Nephron progenitor cell (in vitro differentiated cells): ENCODE data around the gene ABI3.
A peak's percentile ranks its signal among the peaks of the same experiment; 100 is the strongest.

Source experiments
- DNase-seq: peaks from one replicate; pipeline ENCODE4 v3.0.0; 2021
- H3K27ac Mint-ChIP-seq: 2 replicates; pipeline ENCODE4 v1.8.0; 2021; ENCODE audit warnings: mild to moderate bottlenecking, moderate library complexity, mixed read lengths
- H3K27me3 Mint-ChIP-seq: 2 replicates; pipeline ENCODE4 v1.8.0; 2021; ENCODE audit warnings: mild to moderate bottlenecking, low read depth, mixed read lengths; ENCODE audit not compliant: poor library complexity
- H3K36me3 Mint-ChIP-seq: 2 replicates; pipeline ENCODE4 v1.8.0; 2021; ENCODE audit warnings: low read depth, mixed read lengths
- H3K4me1 Mint-ChIP-seq: 2 replicates; pipeline ENCODE4 v1.8.0; 2021; ENCODE audit warnings: mixed read lengths
- H3K4me3 Mint-ChIP-seq: 2 replicates; pipeline ENCODE4 v1.8.0; 2021; ENCODE audit warnings: mild to moderate bottlenecking, moderate library complexity, mixed read lengths
- H3K9me3 Mint-ChIP-seq: 2 replicates; pipeline ENCODE4 v1.8.0; 2021; ENCODE audit warnings: mild to moderate bottlenecking, moderate library complexity, mixed read lengths
- TF ChIP-seq, protein P1 (sequence below): fragments of 200-600 bp; sonication (generic); IDR thresholded peaks from 2 replicates; pipeline ENCODE4 v1.5.0; 2021; ENCODE audit warnings: antibody characterized with exemption

ABI3 gene

DNA sequence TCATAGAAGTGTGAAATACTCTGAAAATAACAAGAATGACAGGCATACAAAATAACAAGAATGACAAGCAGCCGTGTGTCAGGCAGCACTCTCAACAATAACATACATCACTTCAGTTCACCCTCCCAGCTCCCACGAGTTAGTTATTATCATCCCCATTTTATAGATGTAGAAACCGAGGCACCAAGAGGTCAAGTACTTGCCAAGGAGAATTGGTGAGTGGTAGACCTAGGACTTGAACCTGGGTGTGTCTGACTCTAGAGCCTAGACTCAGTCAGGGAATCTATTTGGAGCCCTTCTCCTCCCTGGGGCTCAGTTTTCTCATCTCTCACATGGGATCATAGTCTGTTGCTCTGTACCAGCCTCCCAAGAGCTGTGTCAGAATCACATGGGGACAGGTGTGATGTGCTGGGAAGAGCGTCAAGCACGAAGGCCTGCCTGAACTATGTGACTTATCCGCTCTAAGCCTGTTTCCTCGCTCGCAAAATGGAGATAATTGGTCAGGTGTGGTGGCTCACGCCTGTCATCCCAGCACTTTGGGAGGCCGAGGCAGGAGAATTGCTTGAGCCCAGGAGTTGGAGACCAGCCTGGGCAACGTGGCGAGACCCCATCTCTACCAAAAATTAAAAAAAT is 39.5 kb downstream of the ABI3 start:
- no peaks in the 10 kb centered on the region for H3K9me3 Mint-ChIP-seq
- peaks cover 17% of the 10 kb centered on the region for H3K4me1 Mint-ChIP-seq

DNA sequence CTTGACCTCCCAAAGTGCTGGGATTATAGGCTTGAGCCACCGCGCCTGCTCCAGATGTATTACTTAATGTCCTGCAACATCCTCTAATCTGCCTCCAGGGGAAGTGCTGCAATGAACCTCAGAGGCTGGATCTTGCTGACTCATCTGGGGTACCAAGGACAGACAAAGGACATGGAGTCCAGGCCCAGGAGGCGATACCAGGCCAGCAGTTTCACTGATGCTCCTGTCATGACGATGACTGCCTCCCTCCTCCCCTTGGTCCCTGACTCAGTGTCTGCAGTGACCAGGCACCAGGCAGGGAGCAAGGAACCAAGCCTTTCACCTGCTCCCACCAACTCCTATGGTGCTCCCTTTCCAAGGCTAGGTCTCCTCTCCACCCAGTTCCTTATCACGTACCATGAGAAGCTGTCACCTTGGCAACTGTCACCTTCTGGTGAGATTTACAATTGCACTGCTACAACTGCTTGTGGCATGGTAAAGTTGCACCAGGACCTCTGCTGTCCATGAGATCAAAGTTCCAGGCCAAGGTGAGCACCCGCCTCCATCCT is 41.7 kb downstream of the ABI3 start:
- no peaks in the 10 kb centered on the region for H3K36me3 Mint-ChIP-seq
- no peak overlapping the region for H3K4me3 Mint-ChIP-seq
- no peaks in the 10 kb centered on the region for H3K9me3 Mint-ChIP-seq
- peaks cover 11% of the 10 kb centered on the region for H3K27me3 Mint-ChIP-seq
- peaks cover 22% of the 10 kb centered on the region for H3K4me1 Mint-ChIP-seq
- DNase-seq: no peak
- TF ChIP-seq, protein P1, sequence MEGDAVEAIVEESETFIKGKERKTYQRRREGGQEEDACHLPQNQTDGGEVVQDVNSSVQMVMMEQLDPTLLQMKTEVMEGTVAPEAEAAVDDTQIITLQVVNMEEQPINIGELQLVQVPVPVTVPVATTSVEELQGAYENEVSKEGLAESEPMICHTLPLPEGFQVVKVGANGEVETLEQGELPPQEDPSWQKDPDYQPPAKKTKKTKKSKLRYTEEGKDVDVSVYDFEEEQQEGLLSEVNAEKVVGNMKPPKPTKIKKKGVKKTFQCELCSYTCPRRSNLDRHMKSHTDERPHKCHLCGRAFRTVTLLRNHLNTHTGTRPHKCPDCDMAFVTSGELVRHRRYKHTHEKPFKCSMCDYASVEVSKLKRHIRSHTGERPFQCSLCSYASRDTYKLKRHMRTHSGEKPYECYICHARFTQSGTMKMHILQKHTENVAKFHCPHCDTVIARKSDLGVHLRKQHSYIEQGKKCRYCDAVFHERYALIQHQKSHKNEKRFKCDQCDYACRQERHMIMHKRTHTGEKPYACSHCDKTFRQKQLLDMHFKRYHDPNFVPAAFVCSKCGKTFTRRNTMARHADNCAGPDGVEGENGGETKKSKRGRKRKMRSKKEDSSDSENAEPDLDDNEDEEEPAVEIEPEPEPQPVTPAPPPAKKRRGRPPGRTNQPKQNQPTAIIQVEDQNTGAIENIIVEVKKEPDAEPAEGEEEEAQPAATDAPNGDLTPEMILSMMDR: no peak
- H3K27ac Mint-ChIP-seq: no peak overlapping the region

More for the DNA sequence above, 39.5 kb downstream of the ABI3 start:
- TF ChIP-seq, protein P1: no peak
- Mint-ChIP-seq H3K36me3 (no peaks in the 10 kb centered on the region), H3K4me3 (no peak overlapping the region), H3K27ac (no peak overlapping the region), H3K27me3 (peaks cover 17% of the 10 kb centered on the region)
- DNase-seq: no peak

DNA sequence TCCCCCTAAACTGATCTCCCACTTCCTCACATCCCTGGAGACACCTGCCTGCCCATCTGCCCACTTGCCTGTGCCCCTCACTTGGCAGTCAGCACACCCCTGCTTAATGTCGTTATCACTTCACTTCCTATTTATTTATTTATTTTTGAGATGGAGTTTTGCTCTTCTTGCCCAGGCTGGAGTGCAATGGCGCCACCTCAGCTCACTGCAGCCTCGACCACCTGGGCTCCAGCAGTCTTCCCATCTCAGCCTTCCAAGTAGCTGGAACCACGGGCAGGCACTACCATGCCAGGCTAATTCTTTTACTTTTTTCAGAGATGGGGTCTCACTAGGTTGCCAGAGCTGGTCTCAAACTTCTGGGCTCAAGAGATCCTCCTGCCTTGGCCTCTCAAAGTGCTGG is 43.6 kb downstream of the ABI3 start:
- H3K4me3 Mint-ChIP-seq: no peak overlapping the region
- H3K27me3 Mint-ChIP-seq: peaks cover 15% of the 10 kb centered on the region
- DNase-seq: no peak
- no peak overlapping the region for H3K27ac Mint-ChIP-seq
- TF ChIP-seq, protein P1: no peak
- peaks cover 27% of the 10 kb centered on the region for H3K4me1 Mint-ChIP-seq
- no peaks in the 10 kb centered on the region for H3K9me3 Mint-ChIP-seq
- H3K36me3 Mint-ChIP-seq: no peaks in the 10 kb centered on the region

DNA sequence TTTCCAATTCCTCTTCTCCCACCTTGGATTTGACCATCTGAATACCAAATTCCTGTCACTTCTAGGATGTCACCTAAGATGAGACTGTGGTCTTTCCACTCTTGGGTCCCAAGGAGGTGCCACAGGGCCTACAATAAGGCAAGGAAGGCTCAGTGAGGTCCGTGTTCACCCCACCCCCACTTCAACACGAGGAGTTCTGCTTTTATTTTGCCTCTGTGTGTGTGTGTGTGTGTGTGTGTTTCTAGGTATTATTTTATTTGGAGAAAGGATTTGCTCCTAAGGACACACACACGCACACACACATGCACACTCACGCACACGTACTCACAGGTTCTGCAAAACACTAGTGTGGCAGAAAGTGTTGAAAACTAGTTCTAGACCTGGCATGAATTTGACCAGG is 44.6 kb downstream of the ABI3 start:
- Mint-ChIP-seq H3K9me3 (no peaks in the 10 kb centered on the region), H3K36me3 (no peaks in the 10 kb centered on the region), H3K27ac (no peak overlapping the region), H3K27me3 (peaks cover 23% of the 10 kb centered on the region), H3K4me1 (peaks cover 23% of the 10 kb centered on the region), H3K4me3 (no peak overlapping the region)
- no peak for DNase-seq
- TF ChIP-seq, protein P1: no peak

DNA sequence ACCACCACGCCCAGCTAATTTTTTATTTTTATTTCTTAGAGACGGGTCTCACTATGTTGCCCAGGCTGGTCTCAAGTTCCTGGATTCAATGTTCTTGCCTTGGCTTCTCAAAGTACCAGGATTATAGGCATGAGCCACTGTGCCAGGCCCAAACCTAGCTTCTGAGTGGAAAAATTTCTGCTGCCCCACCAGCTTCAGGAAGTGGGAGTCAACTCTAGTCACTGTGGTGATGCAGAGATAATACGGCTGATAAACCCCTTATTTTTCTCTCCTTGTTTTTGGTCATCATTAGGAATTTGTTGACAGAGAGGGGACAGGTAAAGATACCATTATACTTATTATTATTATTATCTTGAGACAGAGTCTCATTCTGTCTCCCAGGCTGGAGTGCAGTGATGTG is 47.9 kb downstream of the ABI3 start:
- no peaks in the 10 kb centered on the region for H3K36me3 Mint-ChIP-seq
- TF ChIP-seq, protein P1: no peak
- no peak for DNase-seq
- no peak overlapping the region for H3K4me3 Mint-ChIP-seq
- peaks cover 29% of the 10 kb centered on the region for H3K27me3 Mint-ChIP-seq
- peaks cover 24% of the 10 kb centered on the region for H3K4me1 Mint-ChIP-seq
- no peaks in the 10 kb centered on the region for H3K9me3 Mint-ChIP-seq
- no peak overlapping the region for H3K27ac Mint-ChIP-seq

DNA sequence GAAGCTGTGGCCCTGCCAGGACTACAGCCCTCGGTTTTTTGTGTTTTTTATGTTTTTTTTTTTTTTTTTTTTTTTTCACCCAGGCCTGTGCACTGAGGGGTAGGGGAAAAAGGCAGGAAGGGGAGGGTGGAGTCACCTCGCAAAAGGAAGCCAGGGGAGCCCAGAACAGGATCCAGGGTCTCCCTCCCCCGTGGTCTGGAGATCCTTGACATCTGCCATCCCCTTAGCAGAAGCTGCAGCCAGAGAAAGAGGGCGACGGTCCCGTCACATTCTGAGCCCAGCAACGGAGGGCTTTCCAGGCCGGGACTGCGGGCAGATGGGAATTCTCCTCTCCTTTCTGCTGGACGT is 49.1 kb downstream of the ABI3 start:
- DNase-seq: no peak
- peaks cover 29% of the 10 kb centered on the region for H3K27me3 Mint-ChIP-seq
- no peak overlapping the region for H3K27ac Mint-ChIP-seq
- H3K36me3 Mint-ChIP-seq: no peaks in the 10 kb centered on the region
- no peaks in the 10 kb centered on the region for H3K9me3 Mint-ChIP-seq
- peaks cover 30% of the 10 kb centered on the region for H3K4me1 Mint-ChIP-seq
- TF ChIP-seq, protein P1: no peak
- peak overlapping the region; percentile 80 for H3K4me3 Mint-ChIP-seq
